ENCODE results near the gene AGMO.

The AGMO gene

GRCh38 chr7:15292138-15292537 is 269.7 kb downstream of the AGMO start:
- no peak overlapping the region for H3K4ac ChIP-seq (ENCODE audit: low read depth in 1 of 2, low read length in 2 of 2)
- no peak overlapping the region for H3K23ac ChIP-seq (ENCODE audit: low read length in 2 of 2)
- no peak overlapping the region for H2AFZ ChIP-seq (ENCODE audit: low read depth, low read length)
- H2BK12ac ChIP-seq (ENCODE audit: low read length in 2 of 2) = no peak overlapping the region
- H3K4me3 ChIP-seq (ENCODE audit: insufficient read depth in 1 of 2, low read depth in 1 of 2, low read length in 2 of 2) = no peak overlapping the region
- no peak overlapping the region for H2AK5ac ChIP-seq (ENCODE audit: low read length, severe bottlenecking)
- H3K18ac ChIP-seq (ENCODE audit: low read depth in 1 of 2, low read length in 2 of 2) = no peak overlapping the region
- H4K8ac ChIP-seq (ENCODE audit: low read length) = no peak overlapping the region
- no peak overlapping the region for H3K4me2 ChIP-seq (ENCODE audit: low read length, poor library complexity, severe bottlenecking)
- 84% methylated on average over 4 of the region's 5 CpGs for WGBS
- H3K27me3 ChIP-seq (ENCODE audit: control insufficient read depth in 1 of 2, insufficient read depth in 1 of 2, low read length in 2 of 2) = no peaks in the 10 kb centered on the region
- H3K9ac ChIP-seq (ENCODE audit: low read length) = no peak overlapping the region
- no peak overlapping the region for H3K27ac ChIP-seq (ENCODE audit: low read length, poor library complexity, severe bottlenecking)
- no peaks in the 10 kb centered on the region for H3K36me3 ChIP-seq (ENCODE audit: control insufficient read depth in 1 of 2, insufficient read depth in 2 of 2, low read depth in 1 of 2, low read length in 2 of 2)
- H2BK5ac ChIP-seq (ENCODE audit: low read depth, low read length, poor library complexity, severe bottlenecking) = no peak overlapping the region
- H3K14ac ChIP-seq (ENCODE audit: low read length in 2 of 2) = no peak overlapping the region
- no peak for DNase-seq
- no peak overlapping the region for H2BK120ac ChIP-seq (ENCODE audit: low read depth, low read length)
- H2BK15ac ChIP-seq (ENCODE audit: low read depth, poor library complexity, severe bottlenecking) = no peak overlapping the region
- H4K91ac ChIP-seq (ENCODE audit: low read length) = no peak overlapping the region
- H3K79me1 ChIP-seq (replicated peaks; ENCODE audit: low read length, poor library complexity, severe bottlenecking) = no peaks in the 10 kb centered on the region
- H3K4me1 ChIP-seq (ENCODE audit: control insufficient read depth, insufficient read depth, low read depth, low read length) = no peaks in the 10 kb centered on the region
- no peaks in the 10 kb centered on the region for H3K9me3 ChIP-seq (ENCODE audit: control insufficient read depth, low read length)

GRCh38 chr7:15291699-15292098 is 270.1 kb downstream of the AGMO start:
- 95% methylated on average over 6 of the region's 6 CpGs for WGBS
- H2AK5ac ChIP-seq (ENCODE audit: low read length, severe bottlenecking) = no peak overlapping the region
- no peak overlapping the region for H4K91ac ChIP-seq (ENCODE audit: low read length)
- H3K4ac ChIP-seq (ENCODE audit: low read depth in 1 of 2, low read length in 2 of 2) = no peak overlapping the region
- DNase-seq = no peak
- H2BK5ac ChIP-seq (ENCODE audit: low read depth, low read length, poor library complexity, severe bottlenecking) = no peak overlapping the region
- H3K27ac ChIP-seq (ENCODE audit: low read length, poor library complexity, severe bottlenecking) = no peak overlapping the region
- no peak overlapping the region for H2AFZ ChIP-seq (ENCODE audit: low read depth, low read length)
- H3K36me3 ChIP-seq (ENCODE audit: control insufficient read depth in 1 of 2, insufficient read depth in 2 of 2, low read depth in 1 of 2, low read length in 2 of 2) = no peaks in the 10 kb centered on the region
- H2BK12ac ChIP-seq (ENCODE audit: low read length in 2 of 2) = no peak overlapping the region
- no peak overlapping the region for H3K23ac ChIP-seq (ENCODE audit: low read length in 2 of 2)
- H3K14ac ChIP-seq (ENCODE audit: low read length in 2 of 2) = no peak overlapping the region
- H3K18ac ChIP-seq (ENCODE audit: low read depth in 1 of 2, low read length in 2 of 2) = no peak overlapping the region
- H2BK15ac ChIP-seq (ENCODE audit: low read depth, poor library complexity, severe bottlenecking) = no peak overlapping the region
- no peaks in the 10 kb centered on the region for H3K9me3 ChIP-seq (ENCODE audit: control insufficient read depth, low read length)
- no peaks in the 10 kb centered on the region for H3K79me1 ChIP-seq (replicated peaks; ENCODE audit: low read length, poor library complexity, severe bottlenecking)
- H3K27me3 ChIP-seq (ENCODE audit: control insufficient read depth in 1 of 2, insufficient read depth in 1 of 2, low read length in 2 of 2) = no peaks in the 10 kb centered on the region
- H2BK120ac ChIP-seq (ENCODE audit: low read depth, low read length) = no peak overlapping the region
- no peak overlapping the region for H3K4me2 ChIP-seq (ENCODE audit: low read length, poor library complexity, severe bottlenecking)
- H3K4me3 ChIP-seq (ENCODE audit: insufficient read depth in 1 of 2, low read depth in 1 of 2, low read length in 2 of 2) = no peak overlapping the region
- H3K4me1 ChIP-seq (ENCODE audit: control insufficient read depth, insufficient read depth, low read depth, low read length) = no peaks in the 10 kb centered on the region
- no peak overlapping the region for H3K9ac ChIP-seq (ENCODE audit: low read length)
- no peak overlapping the region for H4K8ac ChIP-seq (ENCODE audit: low read length)

- H3K4me3 ChIP-seq (ENCODE audit: insufficient read depth in 1 of 2, low read depth in 1 of 2, low read length in 2 of 2) = no peak overlapping the region
- H3K4me1 ChIP-seq (ENCODE audit: control insufficient read depth, insufficient read depth, low read depth, low read length) = no peaks in the 10 kb centered on the region
- no peak overlapping the region for H3K23ac ChIP-seq (ENCODE audit: low read length in 2 of 2)
- no peak overlapping the region for H2BK5ac ChIP-seq (ENCODE audit: low read depth, low read length, poor library complexity, severe bottlenecking)
- no peak overlapping the region for H4K91ac ChIP-seq (ENCODE audit: low read length)
- no peak for DNase-seq
- H3K9ac ChIP-seq (ENCODE audit: low read length) = no peak overlapping the region
- no peak overlapping the region for H2AFZ ChIP-seq (ENCODE audit: low read depth, low read length)
- no peak overlapping the region for H3K4me2 ChIP-seq (ENCODE audit: low read length, poor library complexity, severe bottlenecking)
- no peak overlapping the region for H4K8ac ChIP-seq (ENCODE audit: low read length)
- no peak overlapping the region for H2BK15ac ChIP-seq (ENCODE audit: low read depth, poor library complexity, severe bottlenecking)
- no peak overlapping the region for H3K18ac ChIP-seq (ENCODE audit: low read depth in 1 of 2, low read length in 2 of 2)
- no peak overlapping the region for H3K27ac ChIP-seq (ENCODE audit: low read length, poor library complexity, severe bottlenecking)
- no peak overlapping the region for H2AK5ac ChIP-seq (ENCODE audit: low read length, severe bottlenecking)
- H3K4ac ChIP-seq (ENCODE audit: low read depth in 1 of 2, low read length in 2 of 2) = no peak overlapping the region
- no peak overlapping the region for H2BK12ac ChIP-seq (ENCODE audit: low read length in 2 of 2)
- H3K14ac ChIP-seq (ENCODE audit: low read length in 2 of 2) = no peak overlapping the region
- no CpG with 5 or more reads among the region's 2 CpGs for WGBS
- no peaks in the 10 kb centered on the region for H3K9me3 ChIP-seq (ENCODE audit: control insufficient read depth, low read length)
- H2BK120ac ChIP-seq (ENCODE audit: low read depth, low read length) = no peak overlapping the region
- H3K79me1 ChIP-seq (replicated peaks; ENCODE audit: low read length, poor library complexity, severe bottlenecking) = no peaks in the 10 kb centered on the region
- H3K27me3 ChIP-seq (ENCODE audit: control insufficient read depth in 1 of 2, insufficient read depth in 1 of 2, low read length in 2 of 2) = no peaks in the 10 kb centered on the region
- H3K36me3 ChIP-seq (ENCODE audit: control insufficient read depth in 1 of 2, insufficient read depth in 2 of 2, low read depth in 1 of 2, low read length in 2 of 2) = no peaks in the 10 kb centered on the region
Observed at GRCh38 chr7:15288741-15289140, 273.1 kb downstream of the AGMO start.

GRCh38 chr7:15284396-15284795 is 277.4 kb downstream of the AGMO start:
- Histone ChIP-seq H3K4ac (ENCODE audit: low read depth in 1 of 2, low read length in 2 of 2) (no peak overlapping the region), H3K36me3 (ENCODE audit: control insufficient read depth in 1 of 2, insufficient read depth in 2 of 2, low read depth in 1 of 2, low read length in 2 of 2) (no peaks in the 10 kb centered on the region), H2BK5ac (ENCODE audit: low read depth, low read length, poor library complexity, severe bottlenecking) (no peak overlapping the region), H3K27me3 (ENCODE audit: control insufficient read depth in 1 of 2, insufficient read depth in 1 of 2, low read length in 2 of 2) (no peaks in the 10 kb centered on the region), H3K4me2 (ENCODE audit: low read length, poor library complexity, severe bottlenecking) (no peak overlapping the region), H4K8ac (ENCODE audit: low read length) (no peak overlapping the region), H2BK12ac (ENCODE audit: low read length in 2 of 2) (no peak overlapping the region), H3K79me1 (replicated peaks; ENCODE audit: low read length, poor library complexity, severe bottlenecking) (no peaks in the 10 kb centered on the region), H2BK15ac (ENCODE audit: low read depth, poor library complexity, severe bottlenecking) (no peak overlapping the region), H3K27ac (ENCODE audit: low read length, poor library complexity, severe bottlenecking) (no peak overlapping the region), H3K18ac (ENCODE audit: low read depth in 1 of 2, low read length in 2 of 2) (no peak overlapping the region), H3K23ac (ENCODE audit: low read length in 2 of 2) (no peak overlapping the region), H2BK120ac (ENCODE audit: low read depth, low read length) (no peak overlapping the region), H3K9ac (ENCODE audit: low read length) (no peak overlapping the region), H4K91ac (ENCODE audit: low read length) (no peak overlapping the region), H3K4me3 (ENCODE audit: insufficient read depth in 1 of 2, low read depth in 1 of 2, low read length in 2 of 2) (no peak overlapping the region), H2AFZ (ENCODE audit: low read depth, low read length) (no peak overlapping the region), H3K9me3 (ENCODE audit: control insufficient read depth, low read length) (peaks cover 21% of the 10 kb centered on the region), H3K14ac (ENCODE audit: low read length in 2 of 2) (no peak overlapping the region), H3K4me1 (ENCODE audit: control insufficient read depth, insufficient read depth, low read depth, low read length) (peaks cover 4% of the 10 kb centered on the region), H2AK5ac (ENCODE audit: low read length, severe bottlenecking) (no peak overlapping the region)
- no peak for DNase-seq
- 77% methylated on average over 1 of the region's 1 CpG for WGBS

Data from mesenchymal stem cell (in vitro differentiated cells and primary cell).